Activated T-cell treated with anti-CD3 and anti-CD28 coated beads, Interleukin-2, amount 50 U/mL, for 4 hours (primary cell): ENCODE results near the gene TVP23A. TPM values are rescaled to one million over a fixed set of nuclear protein-coding genes. Genes with fewer than 3 reads are reported as not detected.
"Not testable (repeated sequence)": the region's sequence is repeated elsewhere in the genome, so short reads cannot be mapped to it uniquely, and the experiment has no call there.

Experiments
- ATAC-seq, 2 donors: fragments of 200-7000 bp; cut with Tn5 transposase; one replicate each; pipeline ENCODE4 v1.10.0; 2021
- DNase-seq: peaks from one replicate; pipeline ENCODE4 v3.0.0-alpha.2; 2020
- H3K27me3 Mint-ChIP-seq: one replicate; pipeline ENCODE4 v1.8.0; 2021; ENCODE audit warnings: low read depth, mixed read lengths
- H3K36me3 Mint-ChIP-seq: one replicate; pipeline ENCODE4 v1.8.0; 2022; ENCODE audit warnings: mixed read lengths; ENCODE audit not compliant: insufficient read depth
- H3K4me1 Mint-ChIP-seq: one replicate; pipeline ENCODE4 v1.8.0; 2021; ENCODE audit warnings: low read depth, mixed read lengths
- H3K4me3 Mint-ChIP-seq: one replicate; pipeline ENCODE4 v1.8.0; 2021; ENCODE audit warnings: mild to moderate bottlenecking, moderate library complexity, mixed read lengths
- H3K9me3 Mint-ChIP-seq: one replicate; pipeline ENCODE4 v1.8.0; 2021; ENCODE audit warnings: mixed read lengths
- total RNA-seq, 3 donors: library from RNA; stranded (reverse); gene quantifications; one replicate each; pipeline ENCODE4 v1.2.1, GENCODE V29; 2021

TVP23A gene
- total RNA-seq, 3 donors from 2014 or later = 0.11 to 0.14 TPM; not detected in 1

- Mint-ChIP-seq H3K4me3 (no peak overlapping the region), H3K4me1 (peaks cover 2% of the 10 kb centered on the region), H3K9me3 (no peaks in the 10 kb centered on the region), H3K36me3 (no peaks in the 10 kb centered on the region), H3K27me3 (peaks cover 12% of the 10 kb centered on the region)
- ATAC-seq (no peak), DNase-seq (no peak)
These were observed 28.6 kb upstream of the TVP23A start for GRCh38 chr16:10847176-10847575.

- Mint-ChIP-seq H3K27me3 (peaks cover 12% of the 10 kb centered on the region), H3K4me3 (no peak overlapping the region), H3K4me1 (no peaks in the 10 kb centered on the region), H3K9me3 (no peaks in the 10 kb centered on the region), H3K36me3 (no peaks in the 10 kb centered on the region)
- DNase-seq = no peak
- no peak for ATAC-seq
These were observed 27.8 kb upstream of the TVP23A start for GRCh38 chr16:10846213-10846998.

- no peaks in the 10 kb centered on the region for H3K4me1 Mint-ChIP-seq
- DNase-seq (no peak), ATAC-seq (no peak)
These were observed 22.1 kb upstream of the TVP23A start for GRCh38 chr16:10840703-10841102.

GRCh38 chr16:10839279-10839666 is 20.7 kb upstream of the TVP23A start:
- ATAC-seq (no peak), DNase-seq (no peak)
- Mint-ChIP-seq H3K4me1 (no peaks in the 10 kb centered on the region), H3K27me3 (peaks cover 4% of the 10 kb centered on the region), H3K36me3 (no peaks in the 10 kb centered on the region), H3K4me3 (no peak overlapping the region), H3K9me3 (no peaks in the 10 kb centered on the region)

More at GRCh38 chr16:10840703-10841102, 22.1 kb upstream of the TVP23A start:
- Mint-ChIP-seq H3K27me3 (peaks cover 10% of the 10 kb centered on the region), H3K36me3 (no peaks in the 10 kb centered on the region), H3K9me3 (no peaks in the 10 kb centered on the region), H3K4me3 (no peak overlapping the region)

GRCh38 chr16:10838621-10839278 is 20.2 kb upstream of the TVP23A start:
- Mint-ChIP-seq H3K4me1 (no peaks in the 10 kb centered on the region), H3K36me3 (no peaks in the 10 kb centered on the region), H3K9me3 (no peaks in the 10 kb centered on the region), H3K27me3 (peaks cover 8% of the 10 kb centered on the region), H3K4me3 (no peak overlapping the region)
- DNase-seq (no peak), ATAC-seq (no peak)

- Mint-ChIP-seq H3K36me3 (no peaks in the 10 kb centered on the region), H3K4me1 (no peaks in the 10 kb centered on the region), H3K9me3 (no peaks in the 10 kb centered on the region), H3K4me3 (no peak overlapping the region), H3K27me3 (peaks cover 7% of the 10 kb centered on the region)
- DNase-seq = no peak
- ATAC-seq = no peak
These were observed 17.7 kb upstream of the TVP23A start for GRCh38 chr16:10836174-10836853.

GRCh38 chr16:10835281-10835931 is 16.8 kb upstream of the TVP23A start:
- H3K36me3 Mint-ChIP-seq = no peaks in the 10 kb centered on the region
- peaks cover 4% of the 10 kb centered on the region for H3K27me3 Mint-ChIP-seq
- H3K4me1 Mint-ChIP-seq = no peaks in the 10 kb centered on the region
- DNase-seq = no peak
- peak; percentile 18 to 38 for ATAC-seq
- H3K9me3 Mint-ChIP-seq = no peaks in the 10 kb centered on the region
- no peak overlapping the region for H3K4me3 Mint-ChIP-seq

GRCh38 chr16:10834766-10835165 is 16.2 kb upstream of the TVP23A start:
- Mint-ChIP-seq H3K36me3 (no peaks in the 10 kb centered on the region), H3K4me3 (no peak overlapping the region), H3K4me1 (no peaks in the 10 kb centered on the region), H3K9me3 (no peaks in the 10 kb centered on the region), H3K27me3 (peaks cover 4% of the 10 kb centered on the region)
- DNase-seq (no peak), ATAC-seq (no peak)

- Mint-ChIP-seq H3K9me3 (no peaks in the 10 kb centered on the region), H3K36me3 (no peaks in the 10 kb centered on the region), H3K4me3 (no peak overlapping the region), H3K27me3 (peaks cover 4% of the 10 kb centered on the region), H3K4me1 (no peaks in the 10 kb centered on the region)
- no peak for DNase-seq
- ATAC-seq = no peak
These were observed 15.5 kb upstream of the TVP23A start for GRCh38 chr16:10834130-10834529.

- ATAC-seq (no peak), DNase-seq (no peak)
- Mint-ChIP-seq H3K4me3 (no peak overlapping the region), H3K4me1 (no peaks in the 10 kb centered on the region), H3K36me3 (no peaks in the 10 kb centered on the region), H3K27me3 (peaks cover 4% of the 10 kb centered on the region), H3K9me3 (no peaks in the 10 kb centered on the region)
These were observed 14.7 kb upstream of the TVP23A start for GRCh38 chr16:10833271-10833670.

GRCh38 chr16:10831894-10832886 is 13.6 kb upstream of the TVP23A start:
- Mint-ChIP-seq H3K4me1 (no peaks in the 10 kb centered on the region), H3K27me3 (peaks cover 4% of the 10 kb centered on the region), H3K36me3 (no peaks in the 10 kb centered on the region), H3K4me3 (no peak overlapping the region), H3K9me3 (no peaks in the 10 kb centered on the region)
- DNase-seq (no peak), ATAC-seq (no peak)

GRCh38 chr16:10830240-10830639 is 11.6 kb upstream of the TVP23A start:
- H3K27me3 Mint-ChIP-seq, H3K4me1 Mint-ChIP-seq, H3K4me3 Mint-ChIP-seq, H3K36me3 Mint-ChIP-seq, DNase-seq, ATAC-seq, H3K9me3 Mint-ChIP-seq: not testable (repeated sequence)

GRCh38 chr16:10829390-10830098 is 10.9 kb upstream of the TVP23A start:
- H3K36me3 Mint-ChIP-seq, ATAC-seq, H3K4me1 Mint-ChIP-seq, H3K4me3 Mint-ChIP-seq, DNase-seq, H3K9me3 Mint-ChIP-seq, H3K27me3 Mint-ChIP-seq: not testable (repeated sequence)
